ENCODE data around the gene TRDN. TPM values are rescaled to one million over a fixed set of nuclear protein-coding genes. Genes with fewer than 3 reads are reported as not detected.

Gene TRDN, protein sequence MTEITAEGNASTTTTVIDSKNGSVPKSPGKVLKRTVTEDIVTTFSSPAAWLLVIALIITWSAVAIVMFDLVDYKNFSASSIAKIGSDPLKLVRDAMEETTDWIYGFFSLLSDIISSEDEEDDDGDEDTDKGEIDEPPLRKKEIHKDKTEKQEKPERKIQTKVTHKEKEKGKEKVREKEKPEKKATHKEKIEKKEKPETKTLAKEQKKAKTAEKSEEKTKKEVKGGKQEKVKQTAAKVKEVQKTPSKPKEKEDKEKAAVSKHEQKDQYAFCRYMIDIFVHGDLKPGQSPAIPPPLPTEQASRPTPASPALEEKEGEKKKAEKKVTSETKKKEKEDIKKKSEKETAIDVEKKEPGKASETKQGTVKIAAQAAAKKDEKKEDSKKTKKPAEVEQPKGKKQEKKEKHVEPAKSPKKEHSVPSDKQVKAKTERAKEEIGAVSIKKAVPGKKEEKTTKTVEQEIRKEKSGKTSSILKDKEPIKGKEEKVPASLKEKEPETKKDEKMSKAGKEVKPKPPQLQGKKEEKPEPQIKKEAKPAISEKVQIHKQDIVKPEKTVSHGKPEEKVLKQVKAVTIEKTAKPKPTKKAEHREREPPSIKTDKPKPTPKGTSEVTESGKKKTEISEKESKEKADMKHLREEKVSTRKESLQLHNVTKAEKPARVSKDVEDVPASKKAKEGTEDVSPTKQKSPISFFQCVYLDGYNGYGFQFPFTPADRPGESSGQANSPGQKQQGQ
- total RNA-seq: not detected in 2 replicates

DNA sequence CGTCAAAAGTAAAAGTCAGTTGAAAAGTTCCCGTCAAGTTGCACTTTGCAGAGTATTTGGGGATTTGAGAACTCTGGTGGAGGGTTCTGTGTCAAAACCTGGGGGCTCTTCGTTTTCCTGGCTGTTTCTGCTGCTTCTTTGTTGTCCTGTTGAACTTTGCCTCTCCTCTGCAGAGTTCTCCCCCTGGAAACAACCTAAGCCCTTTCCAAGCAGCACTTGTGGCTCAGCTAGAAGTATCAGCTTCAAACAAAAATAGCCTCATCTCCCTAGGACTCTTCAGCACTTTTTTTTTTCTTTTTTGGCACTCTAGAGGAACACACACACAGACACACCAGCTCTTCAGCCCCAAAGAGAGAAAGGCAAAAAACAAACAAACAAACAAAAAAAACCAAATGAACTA, at the start of gene TRDN:
Gene TRDN (minus strand): TSS at position 169 of the 400 bp plus-strand sequence. CDS start 175 bp downstream, outside the sequence.

Other genes starting within 250 kb of the TRDN start
- not detected in 2 replicates for gene NKAIN2, start 166.9 kb upstream of the TRDN start, total RNA-seq